Muscle layer of duodenum (tissue), 2 donors: ENCODE results near the gene TMIGD2.

ENCODE experiments used
- H3K27ac ChIP-seq: one replicate; pipeline ENCODE4 v1.7.0; 2013; ENCODE audit warnings: mild to moderate bottlenecking, low read length
- H3K27me3 ChIP-seq: one replicate; pipeline ENCODE4 v1.7.0; 2013; ENCODE audit warnings: low read depth, mild to moderate bottlenecking, control low read depth, low read length
- H3K36me3 ChIP-seq, 2 donors: one replicate each; pipeline ENCODE4 v1.7.0; 2013; ENCODE audit warnings: low read length in 2 of 2, control low read depth in 1 of 2, mild to moderate bottlenecking in 1 of 2; ENCODE audit not compliant: insufficient read depth in 2 of 2, control insufficient read depth in 1 of 2
- H3K4me1 ChIP-seq, 2 donors: one replicate each; pipeline ENCODE4 v1.7.0; 2013; ENCODE audit warnings: low read length in 2 of 2, mild to moderate bottlenecking in 2 of 2, control low read depth in 1 of 2, moderate library complexity in 1 of 2; ENCODE audit not compliant: insufficient read depth in 2 of 2, control insufficient read depth in 1 of 2
- H3K4me3 ChIP-seq, 2 donors: one replicate each; pipeline ENCODE4 v1.7.0; 2013; ENCODE audit warnings: low read length in 2 of 2, low read depth in 1 of 2, mild to moderate bottlenecking in 1 of 2
- H3K9me3 ChIP-seq, 2 donors: one replicate each; pipeline ENCODE4 v1.7.0; 2013; ENCODE audit warnings: low read length in 2 of 2, control low read depth in 1 of 2, mild to moderate bottlenecking in 1 of 2; ENCODE audit not compliant: control insufficient read depth in 1 of 2
- donor health status: healthy.

TMIGD2 gene

DNA sequence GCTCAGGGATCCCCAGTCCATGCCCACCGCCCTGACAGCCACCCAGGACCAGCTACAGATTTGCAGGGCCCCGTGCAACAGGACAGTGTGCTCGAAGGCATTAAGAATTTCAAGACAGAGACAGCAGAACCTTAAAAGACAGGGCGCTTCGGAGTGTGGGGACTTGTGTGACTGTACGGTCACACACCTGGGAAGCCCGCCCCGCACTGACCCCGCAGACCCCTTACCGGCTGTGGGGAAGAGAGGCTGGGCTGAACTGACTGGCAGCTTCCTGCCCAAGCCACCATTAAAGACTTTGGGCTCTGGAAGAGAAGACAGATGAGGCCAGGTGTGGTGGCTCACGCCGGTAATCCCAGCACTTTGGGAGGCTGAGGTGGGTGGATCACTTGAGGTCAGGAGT lies 22.0 kb upstream of the TMIGD2 start:
- Histone ChIP-seq H3K4me1 (peaks cover 3 to 20% of the 10 kb centered on the region in 2 donors), H3K27ac (no peak overlapping the region), H3K9me3 (no peaks in the 10 kb centered on the region), H3K4me3 (no peak overlapping the region), H3K27me3 (no peaks in the 10 kb centered on the region), H3K36me3 (no peaks in the 10 kb centered on the region)

DNA sequence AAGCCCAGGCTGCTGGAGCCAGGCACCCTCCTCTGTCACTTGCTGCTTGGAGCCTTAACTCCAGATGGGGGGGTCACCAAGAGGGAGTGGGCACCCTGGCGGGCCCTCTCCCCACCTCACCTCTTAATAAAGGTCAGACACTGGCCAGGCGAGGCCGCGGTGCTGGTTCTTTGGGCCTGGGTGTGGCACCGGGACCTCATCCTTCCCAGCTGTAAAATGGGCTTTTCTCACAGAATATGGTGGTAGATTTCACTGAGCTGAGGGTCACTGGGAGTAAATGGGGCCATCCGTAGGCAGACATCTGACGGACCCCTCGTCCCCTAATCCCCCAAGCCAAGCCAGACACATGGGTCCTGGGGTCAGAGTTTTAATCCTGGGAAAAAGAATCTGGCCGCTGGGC lies 21.5 kb upstream of the TMIGD2 start:
- H3K27me3 ChIP-seq, result no peaks in the 10 kb centered on the region
- H3K4me3 ChIP-seq, result no peak overlapping the region
- H3K9me3 ChIP-seq, result no peaks in the 10 kb centered on the region
- peaks cover 3 to 18% of the 10 kb centered on the region in 2 donors for H3K4me1 ChIP-seq
- no peaks in the 10 kb centered on the region for H3K36me3 ChIP-seq
- no peak overlapping the region for H3K27ac ChIP-seq

DNA sequence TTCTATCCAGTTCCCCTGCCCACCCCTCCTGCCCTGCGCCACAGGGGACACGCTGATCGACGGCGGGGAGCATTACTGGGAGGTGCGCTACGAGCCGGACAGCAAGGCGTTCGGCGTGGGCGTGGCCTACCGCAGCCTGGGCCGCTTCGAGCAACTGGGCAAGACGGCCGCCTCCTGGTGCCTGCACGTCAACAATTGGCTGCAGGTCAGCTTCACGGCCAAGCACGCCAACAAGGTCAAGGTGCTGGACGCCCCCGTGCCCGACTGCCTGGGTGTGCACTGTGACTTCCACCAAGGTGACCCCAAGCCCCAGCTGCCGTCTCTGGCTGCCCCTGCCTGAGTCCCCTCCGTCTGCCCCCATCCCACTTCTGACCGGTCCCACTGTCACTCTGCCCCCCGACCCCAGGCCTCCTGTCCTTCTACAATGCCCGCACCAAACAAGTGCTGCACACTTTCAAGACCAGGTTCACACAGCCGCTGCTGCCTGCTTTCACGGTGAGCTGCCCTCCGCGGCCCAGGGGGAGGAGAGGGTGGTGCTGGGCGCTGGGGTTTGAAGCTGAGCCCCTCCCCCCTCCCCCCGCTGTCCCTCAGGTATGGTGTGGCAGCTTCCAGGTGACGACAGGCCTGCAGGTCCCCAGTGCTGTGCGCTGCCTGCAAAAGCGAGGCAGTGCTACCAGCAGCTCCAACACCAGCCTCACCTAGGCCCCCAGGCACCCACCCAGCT lies 20.9 kb upstream of the TMIGD2 start:
- no peaks in the 10 kb centered on the region for H3K9me3 ChIP-seq
- H3K27me3 ChIP-seq, result no peaks in the 10 kb centered on the region
- no peak overlapping the region for H3K27ac ChIP-seq
- H3K36me3 ChIP-seq, result no peaks in the 10 kb centered on the region
- peaks cover 3 to 14% of the 10 kb centered on the region in 2 donors for H3K4me1 ChIP-seq
- H3K4me3 ChIP-seq, result no peak overlapping the region

DNA sequence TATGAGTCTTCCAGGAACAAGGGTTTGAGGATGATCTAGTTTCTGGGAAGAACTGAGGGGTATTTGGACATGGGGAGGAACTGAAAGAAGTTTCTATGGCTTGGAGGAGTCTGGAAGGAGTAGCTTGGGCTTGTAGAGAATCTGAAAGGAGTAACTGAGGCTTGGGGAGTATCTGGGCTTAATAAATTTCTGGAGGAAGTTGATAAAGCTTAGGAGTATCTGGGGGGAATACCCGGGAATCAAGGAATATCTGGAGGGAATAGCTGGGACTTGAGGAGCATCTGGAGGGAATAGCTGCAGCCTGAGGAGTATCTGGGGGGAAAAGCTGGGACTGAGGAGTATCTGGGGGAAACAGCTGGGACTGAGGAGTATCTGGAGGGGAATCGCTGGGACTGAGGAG lies 18.2 kb upstream of the TMIGD2 start:
- Histone ChIP-seq H3K4me1 (no peaks in the 10 kb centered on the region), H3K27me3 (no peaks in the 10 kb centered on the region)

DNA sequence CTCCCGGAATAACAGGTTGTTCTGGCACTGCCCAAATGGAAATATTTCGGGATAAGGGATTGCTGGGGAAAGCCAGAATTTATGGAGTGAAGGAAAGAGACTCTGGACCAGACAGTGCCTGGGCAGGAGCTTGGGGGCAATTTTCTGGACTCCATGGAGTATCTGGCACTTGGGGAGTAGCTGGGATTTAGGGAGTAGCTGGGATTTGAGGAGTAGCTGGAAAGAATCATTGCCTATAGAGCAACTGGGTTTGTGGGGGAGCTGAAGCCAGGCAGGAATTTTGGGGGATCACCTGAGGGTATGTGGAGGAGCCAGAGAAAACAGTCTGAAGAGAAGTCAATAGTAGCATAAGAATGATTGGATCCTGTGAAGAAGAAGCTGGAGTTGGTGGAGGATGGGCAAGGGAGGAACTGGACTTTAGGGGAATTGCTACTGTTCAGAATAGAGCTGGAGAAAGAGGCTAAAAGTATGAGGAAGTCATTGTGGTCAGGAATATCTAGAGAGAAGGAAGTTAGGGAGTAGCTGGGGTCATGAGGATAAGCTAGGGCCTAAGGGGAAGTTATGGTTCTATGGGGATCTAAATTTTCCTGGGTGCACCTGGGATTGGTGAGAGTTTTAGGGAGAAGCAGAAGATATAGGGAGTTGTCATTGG lies 17.0 kb upstream of the TMIGD2 start:
- H3K27me3 ChIP-seq, result no peaks in the 10 kb centered on the region
- no peaks in the 10 kb centered on the region for H3K36me3 ChIP-seq
- no peaks in the 10 kb centered on the region for H3K4me1 ChIP-seq
- H3K4me3 ChIP-seq, result no peak overlapping the region
- no peak overlapping the region for H3K27ac ChIP-seq
- no peaks in the 10 kb centered on the region for H3K9me3 ChIP-seq

More for the DNA sequence above, 18.2 kb upstream of the TMIGD2 start:
- H3K4me3 ChIP-seq, result no peak overlapping the region
- no peaks in the 10 kb centered on the region for H3K9me3 ChIP-seq
- H3K36me3 ChIP-seq, result no peaks in the 10 kb centered on the region
- H3K27ac ChIP-seq, result no peak overlapping the region

DNA sequence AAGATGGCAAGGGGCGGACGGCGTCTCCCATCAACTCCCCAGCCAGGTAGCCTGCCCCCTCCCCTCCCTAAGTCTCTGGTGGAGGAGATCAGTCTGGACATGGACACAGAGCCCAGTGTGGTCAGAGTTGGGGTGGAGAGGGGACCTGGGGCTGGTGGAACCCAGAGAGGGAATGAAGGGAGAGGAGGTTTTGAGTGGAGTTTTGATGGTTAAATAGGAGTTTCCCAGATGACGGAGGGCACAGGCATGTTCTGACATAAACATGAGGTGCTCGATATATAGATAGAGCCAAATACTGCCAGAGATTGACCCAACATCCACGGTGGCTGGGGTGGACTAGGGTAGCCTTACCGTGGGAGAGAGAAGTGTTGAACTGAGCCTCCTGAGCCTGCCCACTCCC lies 16.3 kb upstream of the TMIGD2 start:
- no peak overlapping the region for H3K4me3 ChIP-seq
- H3K27me3 ChIP-seq, result no peaks in the 10 kb centered on the region
- no peak overlapping the region for H3K27ac ChIP-seq
- H3K36me3 ChIP-seq, result no peaks in the 10 kb centered on the region
- H3K9me3 ChIP-seq, result no peaks in the 10 kb centered on the region
- no peaks in the 10 kb centered on the region for H3K4me1 ChIP-seq

DNA sequence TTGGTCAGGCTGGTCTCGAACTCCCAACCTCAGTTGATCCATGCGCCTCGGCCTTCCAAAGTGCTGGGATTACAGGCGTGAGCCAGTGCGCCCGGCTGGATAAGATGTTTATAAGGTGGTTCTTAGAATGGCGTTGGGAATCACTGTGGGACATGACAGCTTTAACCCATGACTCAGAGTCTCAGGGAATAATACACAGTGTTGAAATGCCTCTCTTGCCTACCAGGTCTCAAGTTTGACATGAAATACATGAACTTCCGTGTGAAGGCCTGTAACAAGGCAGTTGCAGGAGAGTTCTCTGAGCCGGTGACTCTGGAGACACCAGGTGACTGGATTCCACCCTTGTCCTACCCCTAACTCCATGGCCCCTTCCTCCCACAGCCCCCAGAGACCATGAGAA lies 14.8 kb upstream of the TMIGD2 start:
- H3K9me3 ChIP-seq, result no peaks in the 10 kb centered on the region
- no peak overlapping the region for H3K27ac ChIP-seq
- H3K27me3 ChIP-seq, result no peaks in the 10 kb centered on the region
- no peaks in the 10 kb centered on the region for H3K4me1 ChIP-seq
- H3K36me3 ChIP-seq, result no peaks in the 10 kb centered on the region
- no peak overlapping the region for H3K4me3 ChIP-seq

DNA sequence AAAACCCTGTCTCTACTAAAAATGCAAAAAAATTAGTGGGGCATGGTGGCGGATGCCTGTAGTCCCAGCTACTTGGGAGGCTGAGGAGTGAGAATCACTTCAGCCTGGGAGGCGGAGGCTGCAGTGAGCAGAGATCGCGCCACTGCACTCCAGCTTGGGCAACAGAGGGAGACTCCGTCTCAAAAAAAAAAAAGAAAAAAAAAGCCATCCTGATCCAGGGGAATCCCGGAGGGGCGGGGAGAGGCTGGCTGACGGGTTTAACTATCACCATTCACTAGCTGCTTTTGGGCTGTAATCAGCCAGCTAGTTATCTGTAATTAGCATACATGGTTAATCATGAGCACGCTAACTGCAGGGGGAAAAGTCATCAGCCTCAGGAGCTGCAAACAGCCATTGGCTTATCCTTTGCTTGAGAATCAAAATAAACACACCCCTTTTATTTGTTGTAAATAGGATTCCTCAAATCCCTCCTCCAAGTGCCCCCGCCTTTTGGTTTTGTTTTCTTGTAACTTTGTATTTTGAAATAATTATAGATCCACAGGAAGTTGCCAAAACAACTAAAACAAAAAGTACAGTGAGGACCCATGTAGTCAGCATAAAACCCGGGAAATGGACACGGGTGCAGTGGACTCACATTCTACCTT lies 11.8 kb upstream of the TMIGD2 start:
- H3K4me1 ChIP-seq, result no peaks in the 10 kb centered on the region
- H3K4me3 ChIP-seq, result no peak overlapping the region
- no peaks in the 10 kb centered on the region for H3K36me3 ChIP-seq
- H3K27ac ChIP-seq, result no peak overlapping the region
- H3K27me3 ChIP-seq, result no peaks in the 10 kb centered on the region
- no peaks in the 10 kb centered on the region for H3K9me3 ChIP-seq

DNA sequence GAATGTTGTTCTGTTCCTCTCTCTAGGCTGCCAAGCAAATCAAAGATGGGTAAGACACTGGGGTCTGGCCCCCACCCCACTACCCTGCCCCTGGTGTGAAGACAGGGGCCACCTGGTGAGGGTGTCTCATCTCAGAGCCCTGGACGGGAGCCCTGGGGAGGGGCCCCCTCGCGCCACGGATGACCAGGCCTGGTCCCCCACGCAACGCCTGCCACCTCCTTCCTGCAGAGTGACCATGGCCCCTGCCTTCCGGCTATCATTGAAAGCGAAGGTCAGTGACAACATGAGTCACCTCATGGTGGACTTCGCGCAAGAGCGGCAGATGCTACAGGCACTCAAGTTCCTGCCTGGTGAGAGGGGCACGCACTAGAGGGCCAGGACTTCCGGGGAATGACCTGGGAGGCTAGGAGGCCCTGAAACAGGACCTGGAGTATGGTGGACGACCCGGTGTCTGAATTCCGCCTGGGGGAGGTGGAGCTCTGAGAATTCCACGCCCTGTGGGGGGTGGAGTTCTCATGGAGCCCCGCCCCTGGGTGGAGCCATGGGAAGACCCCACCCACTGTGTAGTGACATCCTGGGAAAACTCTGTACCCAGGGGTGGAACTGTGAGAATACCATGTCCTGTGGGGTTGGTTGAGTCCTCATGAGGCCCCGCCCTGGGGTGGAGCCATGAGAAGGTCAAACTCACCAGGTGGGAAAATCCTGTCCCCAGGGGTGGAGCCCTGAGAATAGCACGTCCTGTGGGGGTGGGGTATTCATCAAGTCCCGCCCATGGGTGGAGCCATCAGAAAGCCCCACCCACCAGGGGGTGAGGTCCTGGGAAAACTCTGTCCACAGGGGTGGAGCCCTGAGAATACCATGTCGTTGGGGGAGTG lies 8.3 kb upstream of the TMIGD2 start:
- H3K4me1 ChIP-seq, result no peaks in the 10 kb centered on the region
- no peak overlapping the region for H3K4me3 ChIP-seq
- no peaks in the 10 kb centered on the region for H3K36me3 ChIP-seq
- no peaks in the 10 kb centered on the region for H3K27me3 ChIP-seq
- no peak overlapping the region for H3K27ac ChIP-seq
- H3K9me3 ChIP-seq, result no peaks in the 10 kb centered on the region

DNA sequence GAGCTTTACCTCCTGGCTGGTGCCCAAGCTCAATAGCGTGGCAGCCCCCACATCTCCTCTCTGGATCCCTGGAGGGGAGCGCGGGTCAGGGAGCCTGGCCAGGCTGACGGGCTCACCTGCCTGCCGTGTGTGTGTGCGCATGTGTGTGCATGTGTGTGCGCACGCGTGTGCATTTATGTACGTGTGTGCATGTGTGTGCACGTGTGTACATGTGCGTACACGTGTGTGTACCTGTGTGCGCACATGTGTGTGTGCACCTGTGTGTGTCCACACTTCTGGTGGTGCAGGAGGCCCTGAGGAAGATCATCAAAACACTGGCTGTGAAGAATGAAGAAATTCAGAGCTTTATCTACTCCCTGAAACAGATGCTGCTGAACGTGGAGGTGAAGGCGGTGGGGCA lies 3.5 kb upstream of the TMIGD2 start:
- no peak overlapping the region for H3K4me3 ChIP-seq
- no peak overlapping the region for H3K27ac ChIP-seq
- H3K27me3 ChIP-seq, result peaks cover 4% of the 10 kb centered on the region
- peaks cover 0 to 8% of the 10 kb centered on the region in 2 donors for H3K4me1 ChIP-seq
- no peaks in the 10 kb centered on the region for H3K36me3 ChIP-seq
- no peaks in the 10 kb centered on the region for H3K9me3 ChIP-seq

DNA sequence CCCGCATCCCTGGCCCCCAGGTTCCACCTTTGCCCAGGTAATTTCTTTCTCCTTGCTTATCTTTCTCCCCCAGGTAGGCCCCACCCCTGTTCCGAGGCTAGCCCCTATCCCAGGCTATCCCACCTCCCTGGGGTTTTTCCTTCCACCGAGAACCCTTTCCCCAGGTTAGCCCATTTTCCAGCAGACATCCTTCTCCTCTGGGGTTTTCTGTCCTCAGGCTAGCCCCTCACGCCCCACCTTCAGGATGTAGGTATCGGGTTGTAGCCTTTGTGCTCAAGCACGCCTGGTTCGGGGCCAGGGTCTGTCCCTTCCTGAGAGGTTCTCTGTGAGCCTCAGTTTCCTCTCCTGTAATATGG lies 3.0 kb upstream of the TMIGD2 start:
- H3K27me3 ChIP-seq, result peaks cover 4% of the 10 kb centered on the region

More for the DNA sequence above, 3.0 kb upstream of the TMIGD2 start:
- no peak overlapping the region for H3K27ac ChIP-seq
- no peaks in the 10 kb centered on the region for H3K36me3 ChIP-seq
- H3K4me3 ChIP-seq, result no peak overlapping the region
- no peaks in the 10 kb centered on the region for H3K9me3 ChIP-seq
- peaks cover 0 to 8% of the 10 kb centered on the region in 2 donors for H3K4me1 ChIP-seq
